NT2/D1 (cell line): Measurements from ENCODE around the gene TGFB1I1.
"Not testable (repeated sequence)": the region's sequence is repeated elsewhere in the genome, so short reads cannot be mapped to it uniquely, and the experiment has no call there.

Experiments
- SUZ12 ChIP-seq: IDR thresholded peaks from 2 replicates; pipeline ENCODE4 v1.6.1; 2011; ENCODE audit not compliant: insufficient read length, insufficient read depth; ENCODE audit errors: extremely low read depth
- YY1 ChIP-seq: IDR thresholded peaks from 2 replicates; pipeline ENCODE4 v1.6.1; 2011; ENCODE audit not compliant: insufficient read length, insufficient read depth
- ZNF274 ChIP-seq: IDR thresholded peaks from 2 replicates; pipeline ENCODE4 v1.6.1; 2011; ENCODE audit warnings: mild to moderate bottlenecking, low read depth, low read length

DNA sequence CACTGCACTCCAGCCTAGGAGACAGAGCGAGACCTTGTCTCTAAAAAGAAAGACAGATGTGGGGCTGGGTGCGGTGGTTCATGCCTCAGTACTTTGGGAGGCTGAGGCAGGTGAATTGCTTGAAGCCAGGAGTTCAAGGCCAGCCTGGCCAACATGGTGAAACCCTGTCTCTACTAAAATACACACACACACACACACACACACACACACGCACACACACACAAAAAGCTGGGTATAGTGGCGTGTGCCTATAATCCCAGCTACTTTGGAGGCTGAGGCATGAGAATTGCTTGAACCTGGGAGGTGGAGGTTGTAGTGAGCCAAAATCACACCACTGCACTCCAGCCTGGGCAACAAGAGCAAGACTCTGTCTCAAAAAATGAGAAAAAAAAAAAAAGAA lies 12.1 kb downstream of the TGFB1I1 start:
- not testable (repeated sequence) for TF ChIP-seq ZNF274, YY1, SUZ12
